Fibroblast of lung (primary cell): ENCODE data around the gene SYMPK. TPM values are rescaled to one million over a fixed set of nuclear protein-coding genes. Genes with fewer than 3 reads are reported as not detected.
A peak's percentile ranks its signal among the peaks of the same experiment; 100 is the strongest.

ENCODE experiments used
- DNase-seq, 2 donors: peaks; one replicate each; pipeline versions ENCODE4 v3.0.0 to v3.0.0-alpha.2; 2010; ENCODE audit warnings: low read depth in 2 of 2
- H2AFZ ChIP-seq: 2 replicates; pipeline ENCODE4 v1.5.1; 2012; ENCODE audit warnings: low read length, control low read depth, inconsistent platforms
- H3K27ac ChIP-seq: 2 replicates; pipeline ENCODE4 v1.5.1; 2011; ENCODE audit warnings: low read length, control low read depth; ENCODE audit not compliant: insufficient read depth
- H3K27me3 ChIP-seq: 2 replicates; pipeline ENCODE4 v1.5.1; 2011; ENCODE audit warnings: mild to moderate bottlenecking, low read length; ENCODE audit not compliant: control insufficient read depth, insufficient read depth
- H3K36me3 ChIP-seq: 2 replicates; pipeline ENCODE4 v1.5.1; 2011; ENCODE audit warnings: low read length; ENCODE audit not compliant: control insufficient read depth, insufficient read depth
- H3K4me1 ChIP-seq: 2 replicates; pipeline ENCODE4 v1.5.1; 2011; ENCODE audit warnings: low read length; ENCODE audit not compliant: control insufficient read depth, insufficient read depth; ENCODE audit errors: extremely low read depth
- H3K4me2 ChIP-seq: 2 replicates; pipeline ENCODE4 v1.5.1; 2011; ENCODE audit warnings: low read length, control low read depth; ENCODE audit not compliant: insufficient read depth; ENCODE audit errors: extremely low read depth
- H3K4me3 ChIP-seq, 4 experiments: fragments of 200-600 bp in 1 of 4; sonication (generic) in 1 of 4; replicated peaks in 1 of 4; 2 replicates each; pipeline ENCODE4 v1.5.1; 2011 to 2016; ENCODE audit warnings: low read length in 4 of 4, low read depth in 3 of 4, mild to moderate bottlenecking in 3 of 4, control low read depth in 2 of 4, inconsistent platforms in 1 of 4, mixed read lengths in 1 of 4; ENCODE audit not compliant: insufficient read depth in 1 of 4; ENCODE audit errors: control extremely low read depth in 1 of 4
- H3K79me2 ChIP-seq: 2 replicates; pipeline ENCODE4 v1.5.1; 2012; ENCODE audit warnings: mild to moderate bottlenecking, low read length, inconsistent platforms; ENCODE audit not compliant: control insufficient read depth, insufficient read depth
- H3K9ac ChIP-seq: 2 replicates; pipeline ENCODE4 v1.5.1; 2011; ENCODE audit warnings: mild to moderate bottlenecking, low read length, control low read depth; ENCODE audit not compliant: insufficient read depth
- H3K9me3 ChIP-seq: 2 replicates; pipeline ENCODE4 v1.5.1; 2012; ENCODE audit warnings: low read depth, low read length; ENCODE audit not compliant: control insufficient read depth, insufficient read depth
- H4K20me1 ChIP-seq: 2 replicates; pipeline ENCODE4 v1.5.1; 2011; ENCODE audit warnings: low read length; ENCODE audit not compliant: control insufficient read depth, insufficient read depth; ENCODE audit errors: extremely low read depth
- CTCF ChIP-seq, 2 donors: IDR thresholded peaks in 1 of 2; conservative IDR thresholded peaks in 1 of 2; 1 replicate in 1 of 2; 2 replicates in 1 of 2; pipeline ENCODE4 v1.5.1; 2011 to 2012; ENCODE audit warnings: low read length in 2 of 2, control low read depth in 1 of 2, inconsistent platforms in 1 of 2, low read depth in 1 of 2, mild to moderate bottlenecking in 1 of 2
- EZH2 ChIP-seq: IDR thresholded peaks from 2 replicates; pipeline ENCODE4 v1.5.1; 2012; ENCODE audit warnings: low read length, control low read depth, mild to moderate bottlenecking; ENCODE audit errors: missing control alignments
- polyA plus RNA-seq, 2 donors: library from polyadenylated mRNA; depleted of rRNA in 1 of 2; stranded (reverse) in 1 of 2; unstranded in 1 of 2; fragments of >200 nt; gene quantifications; 2 replicates each; pipeline ENCODE4 v1.2.1, GENCODE V29; 2011 to 2012; ENCODE audit warnings: missing spikeins in 1 of 2
- total RNA-seq: library from RNA; depleted of rRNA; stranded (reverse); fragments of >200 nt; gene quantifications from 2 replicates; pipeline ENCODE4 v1.2.1, GENCODE V29; 2014

SYMPK gene
- total and polyA plus RNA-seq, 2 donors (not counting 1 experiment from before 2014, with no cell fraction given), result 32.2 to 48.2 TPM

- H3K9ac ChIP-seq, result no peak overlapping the region
- H4K20me1 ChIP-seq, result no peaks in the 10 kb centered on the region
- H3K27ac ChIP-seq, result no peak overlapping the region
- H3K4me1 ChIP-seq, result no peaks in the 10 kb centered on the region
- no peak overlapping the region for H3K4me3 ChIP-seq
- no peaks in the 10 kb centered on the region for H3K9me3 ChIP-seq
- H3K4me2 ChIP-seq, result no peak overlapping the region
- H2AFZ ChIP-seq, result no peak overlapping the region
- no peaks in the 10 kb centered on the region for H3K79me2 ChIP-seq
- no peaks in the 10 kb centered on the region for H3K36me3 ChIP-seq
- TF ChIP-seq CTCF (conservative IDR thresholded peaks at IDR 0.05 in 1 of 2, IDR thresholded peaks at IDR 0.05 in 1 of 2; ENCODE audit: low read depth in 1 of 2, low read length in 2 of 2) (no peak), EZH2 (no peak)
- H3K27me3 ChIP-seq, result peaks cover 2% of the 10 kb centered on the region
- peak in 1 of 2 donors; percentile 31 for DNase-seq
Measured at GRCh38 chr19:45906221-45906620, 43.3 kb upstream of the SYMPK start.

- peaks cover 2% of the 10 kb centered on the region for H3K36me3 ChIP-seq
- no peak overlapping the region for H3K4me2 ChIP-seq
- TF ChIP-seq CTCF (conservative IDR thresholded peaks at IDR 0.05 in 1 of 2, IDR thresholded peaks at IDR 0.05 in 1 of 2; ENCODE audit: low read depth in 1 of 2, low read length in 2 of 2) (no peak), EZH2 (no peak)
- H3K79me2 ChIP-seq, result no peaks in the 10 kb centered on the region
- DNase-seq, result no peak
- no peaks in the 10 kb centered on the region for H4K20me1 ChIP-seq
- H2AFZ ChIP-seq, result no peak overlapping the region
- H3K4me1 ChIP-seq, result peaks cover 4% of the 10 kb centered on the region
- no peaks in the 10 kb centered on the region for H3K9me3 ChIP-seq
- no peak overlapping the region for H3K9ac ChIP-seq
- no peaks in the 10 kb centered on the region for H3K27me3 ChIP-seq
- H3K4me3 ChIP-seq, result no peak overlapping the region
- H3K27ac ChIP-seq, result no peak overlapping the region
Measured at GRCh38 chr19:45905011-45905410, 42.1 kb upstream of the SYMPK start.

- H3K4me1 ChIP-seq, result peaks cover 4% of the 10 kb centered on the region
- no peaks in the 10 kb centered on the region for H3K27me3 ChIP-seq
- peaks cover 3% of the 10 kb centered on the region for H3K36me3 ChIP-seq
- peak overlapping the region; percentile 51 for H3K9ac ChIP-seq
- peak; percentile 89 to 97 for DNase-seq
- peak overlapping the region; percentile 98 for H2AFZ ChIP-seq
- peak overlapping the region; percentile 93 for H3K4me2 ChIP-seq
- TF ChIP-seq EZH2 (no peak), CTCF (conservative IDR thresholded peaks at IDR 0.05 in 1 of 2, IDR thresholded peaks at IDR 0.05 in 1 of 2; ENCODE audit: low read depth in 1 of 2, low read length in 2 of 2) (peak in 1 of 2 donors; percentile 2)
- no peaks in the 10 kb centered on the region for H3K79me2 ChIP-seq
- peak overlapping the region; percentile 45 for H3K27ac ChIP-seq
- no peaks in the 10 kb centered on the region for H4K20me1 ChIP-seq
- H3K9me3 ChIP-seq, result no peaks in the 10 kb centered on the region
- H3K4me3 ChIP-seq, result peak overlapping the region; percentile 68 to 88 (median 84)
Measured at GRCh38 chr19:45902651-45903625, 40.0 kb upstream of the SYMPK start.
